Breast epithelium (tissue), 4 donors: ENCODE data around the gene HGD. TPM values are rescaled to one million over a fixed set of nuclear protein-coding genes. Genes with fewer than 3 reads are reported as not detected.

Source experiments
- DNase-seq, 2 donors: peaks; one replicate each; pipeline ENCODE4 v3.0.0-alpha.2; 2019; ENCODE audit warnings: low spot score in 2 of 2
- H3K27ac ChIP-seq, 2 donors: fragments of 200-600 bp; sonication (generic) in 1 of 2; one replicate each; pipeline ENCODE4 v1.5.1; 2016 to 2019; ENCODE audit warnings: mild to moderate bottlenecking in 1 of 2
- H3K27me3 ChIP-seq, 2 donors: fragments of 200-600 bp; sonication (generic) in 1 of 2; one replicate each; pipeline versions ENCODE4 v1.5.1 to v1.6.0; 2017 to 2019; ENCODE audit warnings: control low read depth in 1 of 2, mild to moderate bottlenecking in 1 of 2
- H3K36me3 ChIP-seq: fragments of 200-600 bp; one replicate; pipeline ENCODE4 v1.5.1; 2019
- H3K4me1 ChIP-seq, 2 donors: fragments of 200-600 bp; sonication (generic); one replicate each; pipeline ENCODE4 v1.5.1; 2016 to 2019; ENCODE audit warnings: control low read depth in 1 of 2
- H3K4me3 ChIP-seq, 3 donors: fragments of 200-600 bp; sonication (generic); 1 replicate in 2 of 3; 2 replicates in 1 of 3; pipeline ENCODE4 v1.5.1; 2016 to 2019; ENCODE audit warnings: mild to moderate bottlenecking in 3 of 3, moderate library complexity in 2 of 3
- H3K9me3 ChIP-seq, 2 donors: fragments of 200-600 bp; sonication (generic) in 1 of 2; one replicate each; pipeline ENCODE4 v1.5.1; 2016 to 2019; ENCODE audit warnings: control low read depth in 1 of 2
- POLR2A ChIP-seq: fragments of 450-650 bp; IDR thresholded peaks from one replicate; pipeline ENCODE4 v1.6.1; 2016; ENCODE audit warnings: antibody characterized with exemption, mild to moderate bottlenecking, moderate library complexity
- POLR2AphosphoS5 ChIP-seq, 3 donors: sonication (generic); formaldehyde crosslinking; IDR thresholded peaks; one replicate each; pipeline ENCODE4 v1.6.1; 2017; ENCODE audit warnings: antibody characterized with exemption in 3 of 3
- intact Hi-C: fragments of 100-400 bp; cut with DNase I; formaldehyde crosslinking; loops from one replicate; pipeline ENCODE4 v1.15.1; 2023; ENCODE audit warnings: low total_unique reads
- total RNA-seq, 3 donors: library from RNA; depleted of rRNA; stranded (reverse); fragments of >200 nt; gene quantifications; one replicate each; pipeline ENCODE4 v1.1.0, GENCODE V29; 2016
- TF ChIP-seq, protein P1 (sequence below), 3 donors: fragments of 450-650 bp; IDR thresholded peaks; one replicate each; pipeline ENCODE4 v1.5.1; 2016 to 2017; ENCODE audit warnings: antibody characterized with exemption in 3 of 3, mild to moderate bottlenecking in 3 of 3, moderate library complexity in 3 of 3

HGD gene
- total RNA-seq, 3 donors from 2014 or later, result 5.1 to 25.9 TPM; not detected in 1

DNA sequence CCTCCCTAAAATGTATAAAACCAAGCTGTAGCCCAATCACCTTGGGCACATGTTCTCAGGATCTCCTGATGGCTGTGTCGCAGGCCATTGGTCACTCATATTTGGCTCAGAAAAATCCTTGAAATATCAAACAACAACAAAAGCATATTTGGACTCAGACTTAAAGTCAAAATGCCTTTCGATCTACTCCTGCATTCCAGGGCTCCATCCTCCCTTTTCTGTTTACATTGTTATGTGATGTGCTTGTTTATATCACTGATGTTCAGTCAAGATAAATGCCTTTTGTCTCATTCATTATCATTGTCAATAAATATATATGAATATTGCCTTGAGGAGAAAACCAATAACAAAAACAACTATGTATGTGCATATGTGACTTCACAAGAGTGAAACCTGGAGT, 31.7 kb downstream of the HGD start:
- H3K27me3 ChIP-seq, result no peaks in the 10 kb centered on the region
- TF ChIP-seq POLR2AphosphoS5 (IDR thresholded peaks at IDR 0.05) (no peak), POLR2A (no peak)
- H3K4me3 ChIP-seq, result no peak overlapping the region
- no peak overlapping the region for H3K27ac ChIP-seq
- H3K4me1 ChIP-seq, result no peaks in the 10 kb centered on the region
- DNase-seq, result no peak
- H3K9me3 ChIP-seq, result no peaks in the 10 kb centered on the region
- no peaks in the 10 kb centered on the region for H3K36me3 ChIP-seq
- intact Hi-C loops, result no loop called here

DNA sequence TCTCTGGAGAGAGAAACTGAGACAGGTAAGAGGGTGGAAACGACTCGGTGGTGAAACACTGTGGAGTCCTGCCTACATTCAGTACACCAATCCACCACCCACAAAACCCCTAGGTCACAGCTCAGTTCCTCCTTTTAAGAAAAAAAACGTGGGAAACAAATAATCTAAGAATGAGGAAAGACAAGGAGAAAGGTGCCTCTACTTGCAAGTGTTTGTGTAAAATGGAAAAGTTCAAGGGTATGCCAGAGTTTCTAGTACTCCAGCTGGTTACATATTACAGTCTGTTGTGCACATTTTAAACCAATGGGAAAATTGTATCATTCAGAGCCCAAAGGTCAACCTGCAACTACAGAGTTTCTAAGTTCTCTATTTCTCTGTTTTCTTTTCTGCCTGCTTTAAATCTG, 32.2 kb downstream of the HGD start:
- DNase-seq, result no peak
- Histone ChIP-seq H3K27me3 (no peaks in the 10 kb centered on the region), H3K4me3 (no peak overlapping the region), H3K27ac (no peak overlapping the region), H3K4me1 (no peaks in the 10 kb centered on the region), H3K9me3 (no peaks in the 10 kb centered on the region), H3K36me3 (no peaks in the 10 kb centered on the region)
- intact Hi-C loops, result no loop called here
- no peak for TF ChIP-seq POLR2A
- TF ChIP-seq, protein P1, sequence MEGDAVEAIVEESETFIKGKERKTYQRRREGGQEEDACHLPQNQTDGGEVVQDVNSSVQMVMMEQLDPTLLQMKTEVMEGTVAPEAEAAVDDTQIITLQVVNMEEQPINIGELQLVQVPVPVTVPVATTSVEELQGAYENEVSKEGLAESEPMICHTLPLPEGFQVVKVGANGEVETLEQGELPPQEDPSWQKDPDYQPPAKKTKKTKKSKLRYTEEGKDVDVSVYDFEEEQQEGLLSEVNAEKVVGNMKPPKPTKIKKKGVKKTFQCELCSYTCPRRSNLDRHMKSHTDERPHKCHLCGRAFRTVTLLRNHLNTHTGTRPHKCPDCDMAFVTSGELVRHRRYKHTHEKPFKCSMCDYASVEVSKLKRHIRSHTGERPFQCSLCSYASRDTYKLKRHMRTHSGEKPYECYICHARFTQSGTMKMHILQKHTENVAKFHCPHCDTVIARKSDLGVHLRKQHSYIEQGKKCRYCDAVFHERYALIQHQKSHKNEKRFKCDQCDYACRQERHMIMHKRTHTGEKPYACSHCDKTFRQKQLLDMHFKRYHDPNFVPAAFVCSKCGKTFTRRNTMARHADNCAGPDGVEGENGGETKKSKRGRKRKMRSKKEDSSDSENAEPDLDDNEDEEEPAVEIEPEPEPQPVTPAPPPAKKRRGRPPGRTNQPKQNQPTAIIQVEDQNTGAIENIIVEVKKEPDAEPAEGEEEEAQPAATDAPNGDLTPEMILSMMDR (IDR thresholded peaks at IDR 0.05), result no peak
- TF ChIP-seq POLR2AphosphoS5 (IDR thresholded peaks at IDR 0.05), result no peak

DNA sequence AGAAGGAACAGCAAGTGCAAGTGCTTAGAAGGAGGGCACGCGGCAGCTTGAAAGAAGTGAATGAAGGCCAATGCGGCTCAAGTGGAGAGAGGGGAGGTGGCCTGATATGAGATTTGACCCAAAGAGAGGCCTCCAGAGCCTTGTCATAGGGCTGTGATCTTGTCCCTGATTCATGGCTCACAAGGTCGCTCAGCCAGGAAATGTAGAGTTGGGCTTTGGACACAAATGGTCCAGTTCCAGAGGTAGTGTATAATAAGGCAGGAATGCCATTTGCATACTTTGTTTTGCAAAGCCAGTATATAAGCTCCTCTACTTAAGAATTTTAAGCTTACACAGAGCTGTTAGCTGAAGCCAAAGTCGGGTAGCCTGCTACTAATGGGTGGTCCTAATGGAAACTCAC, 33.7 kb downstream of the HGD start:
- no peaks in the 10 kb centered on the region for H3K9me3 ChIP-seq
- no peaks in the 10 kb centered on the region for H3K27me3 ChIP-seq
- DNase-seq, result no peak
- no peaks in the 10 kb centered on the region for H3K4me1 ChIP-seq
- no peak overlapping the region for H3K27ac ChIP-seq
- TF ChIP-seq POLR2AphosphoS5 (IDR thresholded peaks at IDR 0.05) (no peak), POLR2A (no peak)
- TF ChIP-seq, protein P1 (IDR thresholded peaks at IDR 0.05), result no peak
- intact Hi-C loops, result no loop called here
- no peak overlapping the region for H3K4me3 ChIP-seq
- no peaks in the 10 kb centered on the region for H3K36me3 ChIP-seq

DNA sequence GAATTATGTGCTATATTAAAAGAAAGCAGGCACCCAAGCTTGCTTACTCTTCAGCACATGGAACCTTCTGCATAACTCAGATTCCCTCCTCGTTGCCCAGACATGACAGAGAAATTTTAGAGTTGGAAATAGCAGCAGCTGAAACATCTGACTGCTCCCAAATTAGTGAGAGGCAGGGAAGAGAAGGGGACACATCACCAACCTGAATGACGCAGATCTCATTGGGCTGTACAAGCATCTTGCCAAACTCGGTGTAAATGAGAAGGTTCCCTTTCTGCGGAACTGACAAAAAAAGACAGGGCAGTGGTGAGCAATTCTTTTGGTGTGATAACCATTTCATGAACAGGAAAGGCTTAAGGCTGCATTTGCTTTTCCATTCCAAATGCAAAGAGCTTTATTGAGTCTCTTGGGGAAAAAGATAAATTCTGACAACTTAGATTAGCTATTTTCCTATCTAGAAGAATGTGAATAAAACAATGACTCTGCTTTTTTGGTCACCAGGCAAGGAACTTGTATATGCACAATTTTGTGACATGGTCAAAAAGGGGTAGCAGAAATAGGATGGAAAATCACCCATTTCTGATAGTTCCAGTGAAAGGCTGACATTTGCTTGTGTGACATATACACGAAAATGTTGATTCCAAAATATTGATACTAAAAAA, 35.1 kb downstream of the HGD start:
- Histone ChIP-seq H3K27ac (no peak overlapping the region), H3K27me3 (no peaks in the 10 kb centered on the region), H3K4me1 (no peaks in the 10 kb centered on the region), H3K9me3 (no peaks in the 10 kb centered on the region), H3K36me3 (no peaks in the 10 kb centered on the region), H3K4me3 (no peak overlapping the region)
- intact Hi-C loops, result no loop called here
- DNase-seq, result no peak
- TF ChIP-seq, protein P1 (IDR thresholded peaks at IDR 0.05), result no peak
- no peak for TF ChIP-seq POLR2AphosphoS5 (IDR thresholded peaks at IDR 0.05)
- no peak for TF ChIP-seq POLR2A

DNA sequence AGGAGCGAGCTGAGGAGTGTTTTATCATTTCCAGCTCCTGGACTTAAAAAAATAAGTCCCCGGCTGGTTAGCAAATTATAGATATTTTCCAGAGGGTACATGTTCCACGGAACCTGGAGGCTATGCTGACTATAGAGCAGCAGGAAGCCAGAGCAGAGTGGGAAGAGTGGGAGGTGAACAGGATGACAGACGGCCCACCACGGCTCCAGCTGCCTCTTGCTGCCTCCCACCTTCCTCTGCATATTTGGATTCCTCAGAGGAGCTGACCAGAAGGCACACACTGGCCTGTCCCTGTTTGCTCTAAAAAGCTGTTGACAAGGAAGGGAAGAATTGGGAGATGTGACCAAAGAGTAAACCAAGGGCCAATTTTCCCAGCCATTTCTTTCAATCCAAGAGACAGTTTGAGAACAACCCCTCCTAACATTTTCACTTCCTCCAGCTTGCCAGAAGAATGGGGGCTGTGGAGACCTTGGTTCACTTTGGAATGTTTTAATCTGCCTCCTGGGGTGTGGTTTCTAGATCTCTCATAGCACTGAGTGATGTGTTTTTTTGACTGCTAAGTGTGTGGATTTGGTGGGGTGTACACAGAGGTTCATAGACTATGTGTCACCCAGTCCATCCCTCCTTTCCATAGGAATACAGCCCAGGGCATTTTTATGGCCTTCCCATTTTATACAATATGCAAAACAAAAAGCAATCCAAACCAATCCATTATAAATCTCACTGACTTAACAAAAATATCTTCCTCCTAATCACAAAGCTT, 36.8 kb downstream of the HGD start:
- H3K27me3 ChIP-seq, result no peaks in the 10 kb centered on the region
- H3K4me3 ChIP-seq, result no peak overlapping the region
- H3K27ac ChIP-seq, result no peak overlapping the region
- intact Hi-C loops, result no loop called here
- TF ChIP-seq POLR2AphosphoS5 (IDR thresholded peaks at IDR 0.05) (no peak), POLR2A (no peak)
- TF ChIP-seq, protein P1 (IDR thresholded peaks at IDR 0.05), result no peak
- no peak for DNase-seq
- no peaks in the 10 kb centered on the region for H3K9me3 ChIP-seq
- no peaks in the 10 kb centered on the region for H3K4me1 ChIP-seq
- no peaks in the 10 kb centered on the region for H3K36me3 ChIP-seq
